Activated CD8-positive, alpha-beta T cell treated with anti-CD3 and anti-CD28 coated beads for 36 hours (primary cell): ENCODE results near the gene AUTS2. TPM values are rescaled to one million over a fixed set of nuclear protein-coding genes. Genes with fewer than 3 reads are reported as not detected.
"Not testable (repeated sequence)": the region's sequence is repeated elsewhere in the genome, so short reads cannot be mapped to it uniquely, and the experiment has no call there.

Experiments
- ATAC-seq: fragments of 200-7000 bp; cut with Tn5 transposase; one replicate; pipeline ENCODE4 v1.10.0; 2021; ENCODE audit warnings: mild to moderate bottlenecking, moderate library complexity
- CTCF ChIA-PET: fragments of 350-600 bp; sonication (Branson Sonifier 250); formaldehyde crosslinking; loops from one replicate; lab custom pipeline; 2021; ENCODE audit warnings: antibody characterized with exemption; lab: Charles Lee
- POLR2A ChIA-PET: fragments of 350-600 bp; sonication (Branson Sonifier 250); formaldehyde crosslinking; loops from one replicate; lab custom pipeline; 2021; ENCODE audit warnings: antibody characterized with exemption; lab: Charles Lee
- DNase-seq: peaks from one replicate; pipeline ENCODE4 v3.0.0-alpha.2; 2020
- H3K27ac Mint-ChIP-seq: one replicate; pipeline ENCODE4 v1.8.0; 2021; ENCODE audit warnings: mild to moderate bottlenecking, mixed read lengths
- H3K27me3 Mint-ChIP-seq: one replicate; pipeline ENCODE4 v1.8.0; 2021; ENCODE audit warnings: mixed read lengths
- H3K36me3 Mint-ChIP-seq: one replicate; pipeline ENCODE4 v1.8.0; 2021; ENCODE audit warnings: low read depth, mixed read lengths
- H3K4me1 Mint-ChIP-seq: one replicate; pipeline ENCODE4 v1.8.0; 2021; ENCODE audit warnings: low read depth, mixed read lengths
- H3K4me3 Mint-ChIP-seq: one replicate; pipeline ENCODE4 v1.8.0; 2021; ENCODE audit warnings: mild to moderate bottlenecking, moderate library complexity, mixed read lengths
- H3K9me3 Mint-ChIP-seq: one replicate; pipeline ENCODE4 v1.8.0; 2021; ENCODE audit warnings: mixed read lengths
- intact Hi-C: fragments of 100-400 bp; cut with micrococcal nuclease; formaldehyde crosslinking; loops from one replicate; pipeline ENCODE4 v1.10.0; 2022
- total RNA-seq, 2 experiments: library from RNA; stranded (reverse); gene quantifications; one replicate each; pipeline ENCODE4 v1.2.3, GENCODE V29; 2021
- TF ChIP-seq, protein P1 (sequence below): fragments of 200-600 bp; IDR thresholded peaks from one replicate; pipeline ENCODE4 v1.8.0; 2022; ENCODE audit warnings: antibody characterized with exemption, mild to moderate bottlenecking

The AUTS2 gene
- total RNA-seq, 2 experiments from 2014 or later = 3.1 to 3.3 TPM

DNA sequence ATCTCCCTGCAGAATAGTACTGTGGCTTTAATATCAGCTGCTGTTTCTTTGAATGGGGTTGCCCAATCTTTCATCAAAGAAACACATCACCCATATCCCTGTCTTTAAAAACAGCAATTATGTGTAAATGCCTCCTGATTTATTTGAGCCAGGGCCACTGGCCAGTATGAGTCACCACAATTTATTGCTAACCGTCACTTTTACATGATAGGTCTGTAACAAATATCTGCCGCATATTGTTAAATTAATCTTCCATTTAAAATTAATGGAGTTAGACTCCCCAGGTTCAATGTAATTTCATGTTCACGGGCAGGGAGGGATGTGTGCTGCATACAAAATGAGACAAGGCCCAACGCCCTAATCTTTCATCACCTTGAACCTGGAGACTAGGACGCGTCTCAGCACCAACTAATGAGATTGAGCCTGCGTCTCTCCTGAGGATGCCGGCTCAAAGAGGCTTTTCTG is 673.4 kb downstream of the AUTS2 start:
- CTCF ChIA-PET = no interaction called here
- no peaks in the 10 kb centered on the region for H3K36me3 Mint-ChIP-seq
- no peaks in the 10 kb centered on the region for H3K4me1 Mint-ChIP-seq
- intact Hi-C loops = no loop called here
- DNase-seq (no peak), ATAC-seq (no peak)
- H3K27me3 Mint-ChIP-seq = peaks cover 2% of the 10 kb centered on the region
- POLR2A ChIA-PET = no interaction called here
- no peak overlapping the region for H3K4me3 Mint-ChIP-seq
- H3K27ac Mint-ChIP-seq = no peak overlapping the region
- no peaks in the 10 kb centered on the region for H3K9me3 Mint-ChIP-seq
- TF ChIP-seq, protein P1, sequence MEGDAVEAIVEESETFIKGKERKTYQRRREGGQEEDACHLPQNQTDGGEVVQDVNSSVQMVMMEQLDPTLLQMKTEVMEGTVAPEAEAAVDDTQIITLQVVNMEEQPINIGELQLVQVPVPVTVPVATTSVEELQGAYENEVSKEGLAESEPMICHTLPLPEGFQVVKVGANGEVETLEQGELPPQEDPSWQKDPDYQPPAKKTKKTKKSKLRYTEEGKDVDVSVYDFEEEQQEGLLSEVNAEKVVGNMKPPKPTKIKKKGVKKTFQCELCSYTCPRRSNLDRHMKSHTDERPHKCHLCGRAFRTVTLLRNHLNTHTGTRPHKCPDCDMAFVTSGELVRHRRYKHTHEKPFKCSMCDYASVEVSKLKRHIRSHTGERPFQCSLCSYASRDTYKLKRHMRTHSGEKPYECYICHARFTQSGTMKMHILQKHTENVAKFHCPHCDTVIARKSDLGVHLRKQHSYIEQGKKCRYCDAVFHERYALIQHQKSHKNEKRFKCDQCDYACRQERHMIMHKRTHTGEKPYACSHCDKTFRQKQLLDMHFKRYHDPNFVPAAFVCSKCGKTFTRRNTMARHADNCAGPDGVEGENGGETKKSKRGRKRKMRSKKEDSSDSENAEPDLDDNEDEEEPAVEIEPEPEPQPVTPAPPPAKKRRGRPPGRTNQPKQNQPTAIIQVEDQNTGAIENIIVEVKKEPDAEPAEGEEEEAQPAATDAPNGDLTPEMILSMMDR = no peak

DNA sequence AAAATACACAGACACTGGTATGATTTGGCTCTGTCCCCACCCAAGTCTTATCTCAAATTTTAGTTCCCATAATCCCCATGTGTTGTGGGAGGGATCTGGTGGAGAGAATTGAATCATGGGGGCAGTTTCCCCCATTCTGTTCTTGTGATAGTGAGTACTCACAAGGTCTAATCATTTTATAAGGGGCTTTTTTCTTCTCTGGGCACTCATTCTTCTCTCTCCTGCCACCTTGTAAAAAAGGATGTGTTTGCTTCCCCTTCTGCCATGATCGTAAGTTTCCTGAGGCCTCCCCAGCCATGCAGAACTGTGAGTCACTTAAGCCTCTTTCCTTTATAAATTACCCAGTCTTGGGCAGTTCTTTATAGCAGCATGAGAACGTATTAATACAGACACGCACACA is 677.3 kb downstream of the AUTS2 start:
- H3K27ac Mint-ChIP-seq, H3K4me1 Mint-ChIP-seq, intact Hi-C loops, ATAC-seq, H3K9me3 Mint-ChIP-seq, H3K4me3 Mint-ChIP-seq, DNase-seq, POLR2A ChIA-PET, CTCF ChIA-PET, H3K27me3 Mint-ChIP-seq, H3K36me3 Mint-ChIP-seq: not testable (repeated sequence)

DNA sequence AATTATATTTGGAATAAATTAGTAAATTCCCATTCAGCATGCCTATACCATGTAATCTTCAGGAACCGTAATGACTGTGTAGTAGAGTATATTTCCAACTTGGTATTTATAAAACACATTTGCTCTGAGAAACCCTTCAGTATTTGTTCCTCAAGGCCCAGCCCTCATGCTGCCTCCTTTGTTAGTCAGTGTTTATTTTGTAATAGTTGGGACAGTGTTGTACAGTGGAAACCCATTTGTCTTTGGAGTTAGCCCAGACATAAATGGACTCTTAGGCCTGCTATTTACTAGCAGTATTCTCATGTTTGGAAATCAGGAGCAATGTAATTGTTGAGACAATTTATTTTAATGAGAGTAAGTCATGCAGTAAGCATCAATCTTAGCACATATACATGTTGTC is 686.9 kb downstream of the AUTS2 start:
- intact Hi-C loops = no loop called here
- ChIA-PET POLR2A (no interaction called here), CTCF (no interaction called here)
- Mint-ChIP-seq H3K9me3 (no peaks in the 10 kb centered on the region), H3K27me3 (no peaks in the 10 kb centered on the region), H3K4me3 (no peak overlapping the region), H3K27ac (no peak overlapping the region), H3K4me1 (no peaks in the 10 kb centered on the region), H3K36me3 (no peaks in the 10 kb centered on the region)
- no peak for DNase-seq
- TF ChIP-seq, protein P1 = no peak
- no peak for ATAC-seq

DNA sequence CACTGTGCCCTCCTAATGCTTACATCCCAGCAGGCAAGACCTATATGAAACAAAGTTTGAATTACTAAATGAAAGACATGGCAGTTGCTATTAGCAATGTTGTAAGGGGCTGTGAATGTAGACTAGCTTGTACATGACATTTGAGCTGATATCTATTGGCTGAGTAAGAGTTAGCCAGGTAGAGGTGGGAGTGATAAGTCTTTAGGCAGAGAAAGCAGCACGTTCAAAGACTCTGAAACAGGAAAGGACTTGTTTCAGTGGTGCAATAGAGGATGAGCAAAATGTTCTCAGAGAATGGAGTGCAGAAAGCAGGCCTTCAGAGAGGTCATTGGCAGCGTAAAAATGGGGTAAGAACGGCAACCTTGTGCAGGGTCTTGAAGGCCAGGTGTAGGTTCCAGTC is 687.6 kb downstream of the AUTS2 start:
- no peak overlapping the region for H3K27ac Mint-ChIP-seq
- intact Hi-C loops = no loop called here
- ATAC-seq = no peak
- DNase-seq = no peak
- no peaks in the 10 kb centered on the region for H3K36me3 Mint-ChIP-seq
- no peaks in the 10 kb centered on the region for H3K9me3 Mint-ChIP-seq
- no peak overlapping the region for H3K4me3 Mint-ChIP-seq
- H3K27me3 Mint-ChIP-seq = no peaks in the 10 kb centered on the region
- ChIA-PET CTCF (no interaction called here), POLR2A (no interaction called here)
- TF ChIP-seq, protein P1 = no peak
- H3K4me1 Mint-ChIP-seq = no peaks in the 10 kb centered on the region

DNA sequence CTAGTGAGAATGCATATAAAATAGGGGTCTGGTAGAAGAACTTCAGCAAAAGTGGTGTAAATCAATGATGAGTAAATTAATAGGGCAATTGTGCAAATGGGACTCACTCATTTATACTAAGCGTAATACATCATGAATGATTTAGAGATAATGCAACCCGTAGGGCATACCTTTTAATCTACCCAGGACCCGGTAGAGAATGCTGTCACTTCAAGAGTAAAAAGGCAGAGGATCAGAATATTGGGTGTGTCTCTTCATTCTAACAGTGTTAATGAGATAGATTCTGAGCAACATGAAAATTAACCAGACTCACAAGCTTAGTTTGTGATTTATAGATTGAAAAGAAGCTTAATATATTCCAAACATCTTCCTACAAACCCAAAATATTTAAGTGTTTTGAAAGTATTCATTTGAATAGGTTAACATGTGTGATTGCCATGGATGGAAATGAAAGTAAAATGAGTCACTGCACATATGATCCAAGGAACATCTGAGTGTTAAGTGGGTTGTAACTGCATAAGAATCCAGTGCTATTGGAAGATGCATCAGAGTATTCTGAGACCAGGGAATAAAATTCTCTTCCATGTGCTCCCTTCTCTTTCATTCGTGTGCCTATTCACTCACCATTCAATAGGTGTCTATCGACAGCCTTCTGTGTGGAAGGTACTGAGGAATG is 690.6 kb downstream of the AUTS2 start:
- ChIA-PET POLR2A (no interaction called here), CTCF (no interaction called here)
- H3K4me1 Mint-ChIP-seq = no peaks in the 10 kb centered on the region
- H3K27ac Mint-ChIP-seq = no peak overlapping the region
- ATAC-seq = no peak
- no peak for DNase-seq
- TF ChIP-seq, protein P1 = no peak
- H3K27me3 Mint-ChIP-seq = no peaks in the 10 kb centered on the region
- H3K36me3 Mint-ChIP-seq = no peaks in the 10 kb centered on the region
- no peaks in the 10 kb centered on the region for H3K9me3 Mint-ChIP-seq
- no peak overlapping the region for H3K4me3 Mint-ChIP-seq
- intact Hi-C loops = no loop called here
